CD4-positive, alpha-beta T cell (primary cell): ENCODE results near the gene B3GLCT. TPM values are rescaled to one million over a fixed set of nuclear protein-coding genes. Genes with fewer than 3 reads are reported as not detected.

Experiments used
- ATAC-seq: fragments of 200-7000 bp; cut with Tn5 transposase; one replicate; pipeline ENCODE4 v1.10.0; 2022; ENCODE audit warnings: mild to moderate bottlenecking; ENCODE audit not compliant: poor library complexity
- CTCF ChIA-PET: fragments of 350-600 bp; sonication (Branson Sonifier 250); formaldehyde crosslinking; loops from one replicate; lab custom pipeline; 2021; ENCODE audit warnings: antibody characterized with exemption, inconsistent platforms; lab: Charles Lee
- POLR2A ChIA-PET: fragments of 350-600 bp; sonication (Branson Sonifier 250); formaldehyde crosslinking; loops from one replicate; lab custom pipeline; 2021; ENCODE audit warnings: antibody characterized with exemption, inconsistent platforms; lab: Charles Lee
- DNase-seq, 14 experiments: peaks; one replicate each; pipeline ENCODE4 v3.0.0-alpha.2; 2013 to 2020; ENCODE audit warnings: mixed read lengths in 2 of 14
- H3K27ac ChIP-seq, 2 donors: one replicate each; pipeline versions ENCODE4 v1.5.1 to v1.7.0; 2013; ENCODE audit warnings: low read length in 2 of 2, low read depth in 1 of 2, mild to moderate bottlenecking in 1 of 2
- H3K27me3 ChIP-seq, 2 experiments: 1 replicate in 1 of 2; 2 replicates in 1 of 2; pipeline versions ENCODE4 v1.6.1 to v1.7.0; 2013; ENCODE audit warnings: low read length in 2 of 2, control low read depth in 1 of 2, mild to moderate bottlenecking in 1 of 2, moderate library complexity in 1 of 2; ENCODE audit not compliant: insufficient read depth in 2 of 2, control insufficient read depth in 1 of 2
- H3K36me3 ChIP-seq: one replicate; pipeline ENCODE4 v1.6.1; 2013; ENCODE audit warnings: low read length, control low read depth; ENCODE audit not compliant: insufficient read depth
- H3K4me1 ChIP-seq: one replicate; pipeline ENCODE4 v1.6.1; 2013; ENCODE audit warnings: low read length, control low read depth; ENCODE audit not compliant: insufficient read depth
- H3K4me3 ChIP-seq: one replicate; pipeline ENCODE4 v1.5.1; 2013; ENCODE audit warnings: mild to moderate bottlenecking, low read length, moderate library complexity
- H3K9me3 ChIP-seq, 2 experiments: 1 replicate in 1 of 2; 2 replicates in 1 of 2; pipeline versions ENCODE4 v1.6.1 to v1.7.0; 2013; ENCODE audit warnings: low read length in 2 of 2, mild to moderate bottlenecking in 2 of 2, control low read depth in 1 of 2, moderate library complexity in 1 of 2; ENCODE audit not compliant: control insufficient read depth in 1 of 2, insufficient read depth in 1 of 2
- H3K27ac Mint-ChIP-seq: one replicate; pipeline ENCODE4 v1.8.0; 2020; ENCODE audit warnings: mixed read lengths
- H3K27me3 Mint-ChIP-seq: one replicate; pipeline ENCODE4 v1.8.0; 2021; ENCODE audit warnings: mixed read lengths
- H3K36me3 Mint-ChIP-seq: one replicate; pipeline ENCODE4 v1.8.0; 2021; ENCODE audit warnings: low read depth, mixed read lengths
- H3K4me1 Mint-ChIP-seq: one replicate; pipeline ENCODE4 v1.8.0; 2021; ENCODE audit warnings: low read depth, mixed read lengths
- H3K4me3 Mint-ChIP-seq: one replicate; pipeline ENCODE4 v1.8.0; 2020; ENCODE audit warnings: mild to moderate bottlenecking, mixed read lengths
- H3K9me3 Mint-ChIP-seq: one replicate; pipeline ENCODE4 v1.8.0; 2020; ENCODE audit warnings: mixed read lengths
- intact Hi-C, 2 experiments: fragments of 100-400 bp; cut with DNase I in 1 of 2; cut with micrococcal nuclease in 1 of 2; formaldehyde crosslinking; loops; one replicate each; pipeline versions ENCODE4 v1.15.1 to v1.9.0; 2023 to 2025; cut with DNase I, micrococcal nuclease
- total RNA-seq, 174 experiments: library from RNA in 2 of 174; stranded (reverse) in 2 of 174; gene quantifications; one replicate each; pipeline ENCODE4 v1.2.3 and lab custom pipeline; 2021 to 2026
- TF ChIP-seq, protein P1 (sequence below): fragments of 200-600 bp; IDR thresholded peaks from one replicate; pipeline ENCODE4 v1.8.0; 2022; ENCODE audit warnings: antibody characterized with exemption, mild to moderate bottlenecking

Gene B3GLCT
- total RNA-seq, 2 experiments from 2014 or later, result 3.2 to 3.7 TPM

DNA sequence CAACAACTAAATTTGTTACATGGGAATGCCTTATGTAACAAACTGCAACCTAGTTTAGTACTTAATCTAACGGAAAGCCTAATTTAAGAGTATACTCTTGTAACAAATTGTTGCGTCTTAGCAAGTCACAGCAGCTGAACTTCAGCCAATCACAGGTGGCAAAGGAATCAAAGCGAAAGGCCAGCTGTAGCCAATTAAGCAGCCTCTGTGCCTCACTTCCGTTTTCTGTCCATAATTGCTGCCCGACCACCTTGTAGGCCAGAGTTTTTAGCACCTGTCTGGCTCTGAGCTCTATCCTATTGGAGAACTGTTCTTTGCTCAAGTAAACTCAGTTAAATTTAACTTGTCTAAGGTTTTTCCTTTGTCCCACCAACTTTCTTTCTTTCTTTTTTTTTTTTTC is 20.0 kb upstream of the B3GLCT start:
- no peak overlapping the region for H3K4me3 ChIP-seq
- intact Hi-C loops, result no loop called here
- no peak overlapping the region for H3K27ac ChIP-seq
- TF ChIP-seq, protein P1, sequence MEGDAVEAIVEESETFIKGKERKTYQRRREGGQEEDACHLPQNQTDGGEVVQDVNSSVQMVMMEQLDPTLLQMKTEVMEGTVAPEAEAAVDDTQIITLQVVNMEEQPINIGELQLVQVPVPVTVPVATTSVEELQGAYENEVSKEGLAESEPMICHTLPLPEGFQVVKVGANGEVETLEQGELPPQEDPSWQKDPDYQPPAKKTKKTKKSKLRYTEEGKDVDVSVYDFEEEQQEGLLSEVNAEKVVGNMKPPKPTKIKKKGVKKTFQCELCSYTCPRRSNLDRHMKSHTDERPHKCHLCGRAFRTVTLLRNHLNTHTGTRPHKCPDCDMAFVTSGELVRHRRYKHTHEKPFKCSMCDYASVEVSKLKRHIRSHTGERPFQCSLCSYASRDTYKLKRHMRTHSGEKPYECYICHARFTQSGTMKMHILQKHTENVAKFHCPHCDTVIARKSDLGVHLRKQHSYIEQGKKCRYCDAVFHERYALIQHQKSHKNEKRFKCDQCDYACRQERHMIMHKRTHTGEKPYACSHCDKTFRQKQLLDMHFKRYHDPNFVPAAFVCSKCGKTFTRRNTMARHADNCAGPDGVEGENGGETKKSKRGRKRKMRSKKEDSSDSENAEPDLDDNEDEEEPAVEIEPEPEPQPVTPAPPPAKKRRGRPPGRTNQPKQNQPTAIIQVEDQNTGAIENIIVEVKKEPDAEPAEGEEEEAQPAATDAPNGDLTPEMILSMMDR, result no peak
- CTCF ChIA-PET, result no interaction called here
- H3K27me3 ChIP-seq, result no peaks in the 10 kb centered on the region
- POLR2A ChIA-PET, result no interaction called here
- peaks cover 5% of the 10 kb centered on the region for H3K9me3 Mint-ChIP-seq
- H3K36me3 ChIP-seq, result no peaks in the 10 kb centered on the region
- no peak for DNase-seq
- H3K27me3 Mint-ChIP-seq, result no peaks in the 10 kb centered on the region
- no peaks in the 10 kb centered on the region for H3K4me1 ChIP-seq
- no peak overlapping the region for H3K27ac Mint-ChIP-seq
- no peaks in the 10 kb centered on the region for H3K36me3 Mint-ChIP-seq
- H3K4me1 Mint-ChIP-seq, result no peaks in the 10 kb centered on the region
- ATAC-seq, result no peak
- H3K9me3 ChIP-seq, result no peaks in the 10 kb centered on the region
- H3K4me3 Mint-ChIP-seq, result no peak overlapping the region

DNA sequence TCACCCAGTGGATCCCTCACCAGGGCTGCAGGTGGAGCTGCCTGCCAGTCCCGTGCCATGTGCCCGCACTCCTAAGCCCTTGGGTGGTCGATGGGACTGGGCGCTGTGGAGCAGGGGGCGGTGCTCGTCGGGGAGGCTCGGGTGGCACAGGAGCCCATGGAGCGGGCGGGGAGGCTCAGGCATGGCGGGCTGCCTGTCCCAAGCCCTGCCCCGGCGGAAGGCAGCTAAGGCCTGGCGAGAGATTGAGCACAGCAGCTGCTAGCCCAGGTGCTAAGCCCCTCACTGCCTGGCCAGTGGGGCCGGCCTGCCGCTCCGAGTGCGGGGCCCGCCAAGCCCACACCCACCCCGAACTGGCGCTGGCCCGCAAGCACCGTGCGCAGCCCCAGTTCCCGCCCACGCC is 16.8 kb upstream of the B3GLCT start:
- DNase-seq (no peak), ATAC-seq (no peak)
- no peak overlapping the region for H3K4me3 Mint-ChIP-seq
- no peak overlapping the region for H3K4me3 ChIP-seq
- H3K4me1 Mint-ChIP-seq, result no peaks in the 10 kb centered on the region
- H3K36me3 Mint-ChIP-seq, result no peaks in the 10 kb centered on the region
- no peaks in the 10 kb centered on the region for H3K27me3 Mint-ChIP-seq
- H3K36me3 ChIP-seq, result no peaks in the 10 kb centered on the region
- no peaks in the 10 kb centered on the region for H3K4me1 ChIP-seq
- ChIA-PET POLR2A (no interaction called here), CTCF (no interaction called here)
- H3K27ac Mint-ChIP-seq, result no peak overlapping the region
- H3K27me3 ChIP-seq, result no peaks in the 10 kb centered on the region
- H3K9me3 Mint-ChIP-seq, result peaks cover 4% of the 10 kb centered on the region
- no peaks in the 10 kb centered on the region for H3K9me3 ChIP-seq
- TF ChIP-seq, protein P1, result no peak
- intact Hi-C loops, result no loop called here
- H3K27ac ChIP-seq, result no peak overlapping the region

DNA sequence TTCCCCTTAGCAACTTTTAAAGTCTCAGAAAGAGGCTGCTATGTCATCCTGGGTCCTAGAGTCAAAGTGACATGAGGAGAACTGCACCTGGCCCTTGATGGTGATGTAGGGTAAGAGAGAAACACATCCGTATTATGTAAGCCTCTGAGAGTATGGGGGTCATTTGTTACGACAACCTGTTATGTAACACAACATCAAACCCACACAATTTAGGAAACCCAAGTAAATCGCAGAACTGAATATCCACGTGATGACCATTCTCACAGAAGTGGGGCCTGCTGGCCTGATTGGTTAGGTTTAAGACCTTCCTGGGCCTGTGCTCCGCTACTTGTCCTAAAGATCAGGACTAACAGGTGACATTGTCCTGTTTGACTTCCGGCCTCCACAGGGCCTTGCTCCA is 15.3 kb upstream of the B3GLCT start:
- ChIA-PET CTCF (no interaction called here), POLR2A (no interaction called here)
- Mint-ChIP-seq H3K27me3 (no peaks in the 10 kb centered on the region), H3K36me3 (no peaks in the 10 kb centered on the region), H3K27ac (no peak overlapping the region), H3K9me3 (peaks cover 1% of the 10 kb centered on the region), H3K4me1 (no peaks in the 10 kb centered on the region), H3K4me3 (no peak overlapping the region)
- intact Hi-C loops, result no loop called here
- Histone ChIP-seq H3K27me3 (no peaks in the 10 kb centered on the region), H3K27ac (no peak overlapping the region), H3K4me3 (no peak overlapping the region), H3K36me3 (no peaks in the 10 kb centered on the region), H3K4me1 (no peaks in the 10 kb centered on the region), H3K9me3 (no peaks in the 10 kb centered on the region)
- no peak for DNase-seq
- TF ChIP-seq, protein P1, result no peak
- no peak for ATAC-seq
